ENCODE data around the gene IGDCC3.

The IGDCC3 gene

GRCh38 chr15:65339416-65339815 is 38.4 kb downstream of the IGDCC3 start:
- DNase-seq (ENCODE audit: low spot score): no peak
- TF ChIP-seq CTCF (IDR thresholded peaks at IDR 0.05; ENCODE audit: borderline replicate concordance, control extremely low read depth, extremely low read depth, insufficient read depth, missing control alignments): no peak
- in situ Hi-C loops (cut with MboI; ENCODE audit: low sequenced_read_pairs, unreplicated experiment): no loop called here

DNA sequence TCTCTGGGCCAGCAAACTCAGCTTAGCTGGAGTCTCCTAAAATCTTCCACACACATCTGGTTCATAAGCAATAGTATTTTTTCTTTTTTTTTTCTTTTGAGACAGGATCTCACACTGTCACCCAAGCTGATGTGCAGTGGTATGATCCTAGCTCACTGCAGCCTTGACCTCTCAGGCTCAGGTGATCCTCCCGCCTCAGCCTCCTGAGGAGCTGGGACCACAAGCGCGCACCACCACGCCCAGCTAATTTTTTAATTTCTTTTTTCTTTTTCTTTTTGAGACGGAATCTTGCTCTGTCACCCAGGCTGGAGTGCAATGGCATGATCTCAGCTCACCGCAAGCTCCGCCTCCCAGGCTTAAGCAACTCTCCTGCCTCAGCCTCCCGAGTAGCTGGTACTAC is 39.0 kb downstream of the IGDCC3 start:
- no peak for DNase-seq (ENCODE audit: low spot score)
- TF ChIP-seq CTCF (IDR thresholded peaks at IDR 0.05; ENCODE audit: borderline replicate concordance, control extremely low read depth, extremely low read depth, insufficient read depth, missing control alignments): no peak
- in situ Hi-C loops (cut with MboI; ENCODE audit: low sequenced_read_pairs, unreplicated experiment): no loop called here

DNA sequence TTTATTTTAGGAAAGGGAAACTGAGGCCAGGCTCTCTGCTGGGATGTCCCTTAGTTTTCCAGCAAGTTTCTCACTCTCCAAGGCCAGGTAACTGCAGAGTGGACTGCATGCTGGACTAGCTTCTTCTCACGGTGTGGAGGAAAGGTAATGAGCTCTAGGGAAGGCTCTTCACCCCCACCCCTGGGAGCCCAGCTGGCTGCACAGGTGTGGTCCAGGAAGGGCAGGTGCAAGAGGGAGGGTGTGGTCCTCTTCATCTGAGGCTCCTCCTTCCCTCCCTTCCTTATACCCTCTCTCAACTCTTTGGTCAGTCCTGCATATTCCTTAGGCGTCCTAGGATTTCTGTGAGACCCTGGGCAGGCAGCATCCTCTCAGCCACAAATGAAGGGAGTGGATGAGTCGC is 39.4 kb downstream of the IGDCC3 start:
- in situ Hi-C loops (cut with MboI; ENCODE audit: low sequenced_read_pairs, unreplicated experiment): no loop called here
- TF ChIP-seq CTCF (IDR thresholded peaks at IDR 0.05; ENCODE audit: borderline replicate concordance, control extremely low read depth, extremely low read depth, insufficient read depth, missing control alignments): no peak
- DNase-seq (ENCODE audit: low spot score): no peak

DNA sequence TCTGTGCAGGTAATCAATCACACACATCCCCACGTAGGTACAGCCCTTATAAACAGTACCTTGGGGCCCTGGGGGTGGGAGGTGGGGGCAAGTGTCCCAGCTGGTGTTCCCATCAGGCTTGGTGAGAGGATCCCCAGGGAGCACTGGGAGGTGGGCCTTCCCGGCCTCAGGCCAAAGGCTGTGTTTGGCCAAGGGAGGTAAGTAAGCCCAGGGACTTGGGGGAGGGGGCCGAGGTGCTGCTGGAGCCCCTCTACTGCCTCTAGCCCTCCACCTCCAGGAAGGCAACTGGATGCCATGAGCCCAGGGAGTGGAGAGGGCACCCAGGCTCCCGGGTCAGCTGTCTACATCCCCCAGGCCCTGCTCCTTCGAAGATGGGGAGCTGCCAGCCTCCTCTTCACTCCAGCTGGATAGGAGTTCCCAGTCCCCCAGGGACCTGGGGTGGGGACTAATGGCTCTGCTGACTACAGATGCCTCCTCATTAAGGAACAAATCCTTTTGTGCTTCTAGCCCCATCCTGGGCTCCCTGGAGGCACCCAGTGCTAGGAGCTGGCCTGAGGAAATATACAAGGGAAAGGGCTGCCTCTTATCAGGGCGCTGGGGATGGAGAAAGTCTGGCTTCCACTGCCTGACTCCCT is 40.2 kb downstream of the IGDCC3 start:
- no peak for DNase-seq (ENCODE audit: low spot score)
- no peak for TF ChIP-seq CTCF (IDR thresholded peaks at IDR 0.05; ENCODE audit: borderline replicate concordance, control extremely low read depth, extremely low read depth, insufficient read depth, missing control alignments)
- in situ Hi-C loops (cut with MboI; ENCODE audit: low sequenced_read_pairs, unreplicated experiment): no loop called here

- no peak for DNase-seq (ENCODE audit: low spot score)
- TF ChIP-seq CTCF (IDR thresholded peaks at IDR 0.05; ENCODE audit: borderline replicate concordance, control extremely low read depth, extremely low read depth, insufficient read depth, missing control alignments): no peak
- in situ Hi-C loops (cut with MboI; ENCODE audit: low sequenced_read_pairs, unreplicated experiment): no loop called here
Observed at GRCh38 chr15:65336493-65337435, 41.0 kb downstream of the IGDCC3 start.

DNA sequence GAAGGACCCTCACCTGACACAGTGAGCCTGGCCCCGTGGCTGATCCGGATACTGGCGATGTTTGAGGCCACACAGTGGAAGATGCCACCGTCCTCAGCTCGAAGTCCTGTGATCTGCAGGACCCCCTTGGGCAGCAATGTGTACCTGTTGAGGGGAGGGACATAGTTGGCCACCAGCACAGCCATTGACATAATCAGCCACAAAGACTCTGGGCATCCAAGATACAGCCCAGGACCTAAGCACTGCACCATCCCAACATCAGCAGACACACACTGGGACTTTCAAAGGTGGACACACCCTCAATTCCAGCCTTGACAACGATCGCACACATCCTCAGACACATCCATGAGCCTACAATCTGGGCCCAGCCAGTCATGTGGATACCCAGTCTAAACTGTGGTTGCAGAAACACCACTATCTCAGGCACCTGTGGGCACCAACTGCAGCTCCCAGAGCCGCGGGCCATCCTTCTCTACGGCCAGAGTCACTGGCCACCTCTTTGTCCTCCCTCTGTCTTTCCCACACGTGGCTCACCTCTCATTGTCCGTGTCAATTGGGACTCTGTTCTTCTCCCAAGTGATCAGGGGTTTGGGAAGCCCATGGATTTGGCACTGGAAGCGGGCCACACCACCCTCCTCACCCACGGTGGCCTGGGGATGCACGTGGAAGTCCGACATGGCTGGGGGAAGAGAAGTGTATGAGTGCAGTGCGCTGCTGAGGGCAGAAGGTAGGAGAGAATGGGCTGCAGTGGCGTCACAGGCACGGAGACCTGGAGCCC is 42.3 kb downstream of the IGDCC3 start:
- in situ Hi-C loops (cut with MboI; ENCODE audit: low sequenced_read_pairs, unreplicated experiment): no loop called here
- DNase-seq (ENCODE audit: low spot score): no peak
- TF ChIP-seq CTCF (IDR thresholded peaks at IDR 0.05; ENCODE audit: borderline replicate concordance, control extremely low read depth, extremely low read depth, insufficient read depth, missing control alignments): no peak
